ENCODE data around the gene NAT16. TPM values are rescaled to one million over a fixed set of nuclear protein-coding genes. Genes with fewer than 3 reads are reported as not detected.

NAT16 gene
- total and polyA plus RNA-seq, 2 of the 13 experiments (the other 11 are each of a cell fraction or from before 2014, with no cell fraction given) = 0.04 TPM; not detected in 1

DNA sequence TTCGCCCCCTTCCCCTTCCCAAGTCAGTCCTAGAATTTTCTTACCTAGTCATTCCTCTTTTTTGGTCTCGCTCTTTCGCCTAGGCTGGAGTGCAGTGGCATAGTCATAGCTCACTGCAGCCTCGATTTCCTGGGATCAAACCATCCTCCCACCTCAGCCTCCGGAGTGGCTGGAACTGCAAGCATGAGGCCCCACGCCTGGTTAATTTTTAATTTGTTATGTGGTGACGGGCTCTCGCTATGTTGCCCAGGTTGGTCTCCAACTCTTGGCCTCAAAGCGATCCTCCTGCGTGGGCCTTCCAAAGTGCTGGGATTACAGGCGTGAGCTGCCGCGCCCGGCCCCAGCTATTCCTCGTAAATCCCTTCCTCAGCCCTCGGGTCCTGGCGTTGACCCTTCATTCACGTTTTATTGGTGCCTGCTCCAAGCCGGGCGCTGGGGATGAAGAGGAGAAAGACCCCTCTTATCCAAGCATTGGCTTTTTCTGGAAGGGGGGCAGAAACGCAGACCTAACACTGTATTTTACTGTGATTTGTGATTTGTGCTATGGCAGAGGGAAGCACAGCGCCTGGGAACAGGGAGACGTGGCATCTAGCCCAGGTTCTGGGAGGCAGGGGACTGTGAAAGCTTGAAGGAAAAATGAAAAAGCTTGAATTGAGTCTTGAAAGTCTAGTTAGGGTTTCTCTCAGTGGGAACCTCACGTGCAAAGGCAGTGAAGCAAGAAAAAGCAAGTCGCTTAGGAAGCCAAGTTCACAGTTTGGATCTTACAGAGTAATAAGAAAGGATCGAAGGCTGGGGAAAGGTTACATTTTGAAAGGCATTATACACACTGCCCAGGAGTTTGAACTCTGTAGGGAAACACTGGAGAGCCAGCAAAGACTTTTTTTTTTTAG is 38.4 kb upstream of the NAT16 start (continued):
- TF ChIP-seq, protein P1, sequence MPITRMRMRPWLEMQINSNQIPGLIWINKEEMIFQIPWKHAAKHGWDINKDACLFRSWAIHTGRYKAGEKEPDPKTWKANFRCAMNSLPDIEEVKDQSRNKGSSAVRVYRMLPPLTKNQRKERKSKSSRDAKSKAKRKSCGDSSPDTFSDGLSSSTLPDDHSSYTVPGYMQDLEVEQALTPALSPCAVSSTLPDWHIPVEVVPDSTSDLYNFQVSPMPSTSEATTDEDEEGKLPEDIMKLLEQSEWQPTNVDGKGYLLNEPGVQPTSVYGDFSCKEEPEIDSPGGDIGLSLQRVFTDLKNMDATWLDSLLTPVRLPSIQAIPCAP (CRISPR knock-in tag; IDR thresholded peaks at IDR 0.05; ENCODE audit: low read depth) = no peak
- no peak for TF ChIP-seq ZNF260 (CRISPR knock-in tag; IDR thresholded peaks at IDR 0.05; ENCODE audit: borderline replicate concordance, low read depth)
- TF ChIP-seq AGO1 (IDR thresholded peaks at IDR 0.05; ENCODE audit: low read depth, low read length, poor library complexity, severe bottlenecking) = no peak
- no peak; the same call in 2 of the 3 replicates for TF ChIP-seq MXI1 (IDR thresholded peaks at IDR 0.05; ENCODE audit: borderline replicate concordance, low read depth, low read length)
- TF ChIP-seq, protein P2, sequence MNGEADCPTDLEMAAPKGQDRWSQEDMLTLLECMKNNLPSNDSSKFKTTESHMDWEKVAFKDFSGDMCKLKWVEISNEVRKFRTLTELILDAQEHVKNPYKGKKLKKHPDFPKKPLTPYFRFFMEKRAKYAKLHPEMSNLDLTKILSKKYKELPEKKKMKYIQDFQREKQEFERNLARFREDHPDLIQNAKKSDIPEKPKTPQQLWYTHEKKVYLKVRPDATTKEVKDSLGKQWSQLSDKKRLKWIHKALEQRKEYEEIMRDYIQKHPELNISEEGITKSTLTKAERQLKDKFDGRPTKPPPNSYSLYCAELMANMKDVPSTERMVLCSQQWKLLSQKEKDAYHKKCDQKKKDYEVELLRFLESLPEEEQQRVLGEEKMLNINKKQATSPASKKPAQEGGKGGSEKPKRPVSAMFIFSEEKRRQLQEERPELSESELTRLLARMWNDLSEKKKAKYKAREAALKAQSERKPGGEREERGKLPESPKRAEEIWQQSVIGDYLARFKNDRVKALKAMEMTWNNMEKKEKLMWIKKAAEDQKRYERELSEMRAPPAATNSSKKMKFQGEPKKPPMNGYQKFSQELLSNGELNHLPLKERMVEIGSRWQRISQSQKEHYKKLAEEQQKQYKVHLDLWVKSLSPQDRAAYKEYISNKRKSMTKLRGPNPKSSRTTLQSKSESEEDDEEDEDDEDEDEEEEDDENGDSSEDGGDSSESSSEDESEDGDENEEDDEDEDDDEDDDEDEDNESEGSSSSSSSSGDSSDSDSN (CRISPR knock-in tag; IDR thresholded peaks at IDR 0.05) = no peak
- TF ChIP-seq RORA (CRISPR knock-in tag; IDR thresholded peaks at IDR 0.05) = no peak
- TF ChIP-seq, protein P3, sequence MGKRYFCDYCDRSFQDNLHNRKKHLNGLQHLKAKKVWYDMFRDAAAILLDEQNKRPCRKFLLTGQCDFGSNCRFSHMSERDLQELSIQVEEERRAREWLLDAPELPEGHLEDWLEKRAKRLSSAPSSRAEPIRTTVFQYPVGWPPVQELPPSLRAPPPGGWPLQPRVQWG (CRISPR knock-in tag; IDR thresholded peaks at IDR 0.05; ENCODE audit: borderline replicate concordance, low read depth) = no peak
- no peak for TF ChIP-seq SKI (IDR thresholded peaks at IDR 0.05; ENCODE audit: partially characterized antibody)
- TF ChIP-seq SCMH1 (CRISPR knock-in tag; IDR thresholded peaks at IDR 0.05; ENCODE audit: borderline replicate concordance) = no peak
- no peak for TF ChIP-seq ZKSCAN1 (IDR thresholded peaks at IDR 0.05; ENCODE audit: low read length)
- TF ChIP-seq FOXA1 (IDR thresholded peaks at IDR 0.05) = no peak
- no peak for TF ChIP-seq FOXA1 (CRISPR knock-in tag; IDR thresholded peaks at IDR 0.05)
- TF ChIP-seq, protein P4, sequence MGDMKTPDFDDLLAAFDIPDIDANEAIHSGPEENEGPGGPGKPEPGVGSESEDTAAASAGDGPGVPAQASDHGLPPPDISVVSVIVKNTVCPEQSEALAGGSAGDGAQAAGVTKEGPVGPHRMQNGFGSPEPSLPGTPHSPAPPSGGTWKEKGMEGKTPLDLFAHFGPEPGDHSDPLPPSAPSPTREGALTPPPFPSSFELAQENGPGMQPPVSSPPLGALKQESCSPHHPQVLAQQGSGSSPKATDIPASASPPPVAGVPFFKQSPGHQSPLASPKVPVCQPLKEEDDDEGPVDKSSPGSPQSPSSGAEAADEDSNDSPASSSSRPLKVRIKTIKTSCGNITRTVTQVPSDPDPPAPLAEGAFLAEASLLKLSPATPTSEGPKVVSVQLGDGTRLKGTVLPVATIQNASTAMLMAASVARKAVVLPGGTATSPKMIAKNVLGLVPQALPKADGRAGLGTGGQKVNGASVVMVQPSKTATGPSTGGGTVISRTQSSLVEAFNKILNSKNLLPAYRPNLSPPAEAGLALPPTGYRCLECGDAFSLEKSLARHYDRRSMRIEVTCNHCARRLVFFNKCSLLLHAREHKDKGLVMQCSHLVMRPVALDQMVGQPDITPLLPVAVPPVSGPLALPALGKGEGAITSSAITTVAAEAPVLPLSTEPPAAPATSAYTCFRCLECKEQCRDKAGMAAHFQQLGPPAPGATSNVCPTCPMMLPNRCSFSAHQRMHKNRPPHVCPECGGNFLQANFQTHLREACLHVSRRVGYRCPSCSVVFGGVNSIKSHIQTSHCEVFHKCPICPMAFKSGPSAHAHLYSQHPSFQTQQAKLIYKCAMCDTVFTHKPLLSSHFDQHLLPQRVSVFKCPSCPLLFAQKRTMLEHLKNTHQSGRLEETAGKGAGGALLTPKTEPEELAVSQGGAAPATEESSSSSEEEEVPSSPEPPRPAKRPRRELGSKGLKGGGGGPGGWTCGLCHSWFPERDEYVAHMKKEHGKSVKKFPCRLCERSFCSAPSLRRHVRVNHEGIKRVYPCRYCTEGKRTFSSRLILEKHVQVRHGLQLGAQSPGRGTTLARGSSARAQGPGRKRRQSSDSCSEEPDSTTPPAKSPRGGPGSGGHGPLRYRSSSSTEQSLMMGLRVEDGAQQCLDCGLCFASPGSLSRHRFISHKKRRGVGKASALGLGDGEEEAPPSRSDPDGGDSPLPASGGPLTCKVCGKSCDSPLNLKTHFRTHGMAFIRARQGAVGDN (CRISPR knock-in tag; IDR thresholded peaks at IDR 0.05) = peak; percentile 33; the same call in 1 of the 2 replicates
- TF ChIP-seq ISX (CRISPR knock-in tag; conservative IDR thresholded peaks at IDR 0.05) = no peak
- TF ChIP-seq, protein P5, sequence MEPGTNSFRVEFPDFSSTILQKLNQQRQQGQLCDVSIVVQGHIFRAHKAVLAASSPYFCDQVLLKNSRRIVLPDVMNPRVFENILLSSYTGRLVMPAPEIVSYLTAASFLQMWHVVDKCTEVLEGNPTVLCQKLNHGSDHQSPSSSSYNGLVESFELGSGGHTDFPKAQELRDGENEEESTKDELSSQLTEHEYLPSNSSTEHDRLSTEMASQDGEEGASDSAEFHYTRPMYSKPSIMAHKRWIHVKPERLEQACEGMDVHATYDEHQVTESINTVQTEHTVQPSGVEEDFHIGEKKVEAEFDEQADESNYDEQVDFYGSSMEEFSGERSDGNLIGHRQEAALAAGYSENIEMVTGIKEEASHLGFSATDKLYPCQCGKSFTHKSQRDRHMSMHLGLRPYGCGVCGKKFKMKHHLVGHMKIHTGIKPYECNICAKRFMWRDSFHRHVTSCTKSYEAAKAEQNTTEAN (CRISPR knock-in tag; conservative IDR thresholded peaks at IDR 0.05) = no peak; the same call in 1 of the 2 replicates
- TF ChIP-seq PAF1 (CRISPR knock-in tag; IDR thresholded peaks at IDR 0.05) = no peak
- TF ChIP-seq, protein P6, sequence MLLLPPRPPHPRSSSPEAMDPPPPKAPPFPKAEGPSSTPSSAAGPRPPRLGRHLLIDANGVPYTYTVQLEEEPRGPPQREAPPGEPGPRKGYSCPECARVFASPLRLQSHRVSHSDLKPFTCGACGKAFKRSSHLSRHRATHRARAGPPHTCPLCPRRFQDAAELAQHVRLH (CRISPR knock-in tag; IDR thresholded peaks at IDR 0.05; ENCODE audit: borderline replicate concordance, low read depth) = no peak
- TF ChIP-seq ZNF432 (CRISPR knock-in tag; IDR thresholded peaks at IDR 0.05; ENCODE audit: borderline replicate concordance) = no peak
